PFSK-1 (cell line): ENCODE measurements around the gene NCOA3.

Experiments
- FOXP2 ChIP-seq: optimal IDR thresholded peaks from 2 replicates; pipeline ENCODE3; 2011; ENCODE audit warnings: borderline replicate concordance, control low read depth, inconsistent platforms; ENCODE audit not compliant: insufficient read depth; ENCODE audit errors: extremely low read length, extremely low read depth
- POLR2AphosphoS5 ChIP-seq: IDR thresholded peaks from 2 replicates; pipeline ENCODE4 v1.6.1; 2012; ENCODE audit warnings: low read depth, mild to moderate bottlenecking, control low read depth, low read length, moderate library complexity
- REST ChIP-seq, 2 experiments: IDR thresholded peaks; 2 replicates each; pipeline versions ENCODE4 v1.6.1 to v1.8.0; 2011 to 2012; ENCODE audit warnings: low read depth in 2 of 2, low read length in 2 of 2, control low read depth in 1 of 2, inconsistent platforms in 1 of 2, mild to moderate bottlenecking in 1 of 2, moderate library complexity in 1 of 2; ENCODE audit not compliant: insufficient read depth in 1 of 2
- SIN3A ChIP-seq: IDR thresholded peaks from 2 replicates; pipeline ENCODE4 v1.6.1; 2012; ENCODE audit warnings: mild to moderate bottlenecking, low read length, moderate library complexity, borderline replicate concordance; ENCODE audit not compliant: insufficient read depth
- TAF1 ChIP-seq: IDR thresholded peaks from 2 replicates; pipeline ENCODE4 v1.6.1; 2012; ENCODE audit warnings: low read length, control low read depth, borderline replicate concordance; ENCODE audit not compliant: insufficient read depth

NCOA3 gene

GRCh38 chr20:47588158-47588557 is 86.5 kb downstream of the NCOA3 start:
- no peak for TF ChIP-seq REST (IDR thresholded peaks at IDR 0.05; ENCODE audit: insufficient read depth in 1 of 2, low read depth in 2 of 2, low read length in 2 of 2)
- TF ChIP-seq POLR2AphosphoS5, result no peak

- TF ChIP-seq TAF1 (no peak), REST (IDR thresholded peaks at IDR 0.05; ENCODE audit: insufficient read depth in 1 of 2, low read depth in 2 of 2, low read length in 2 of 2) (no peak), FOXP2 (no peak), SIN3A (no peak), POLR2AphosphoS5 (no peak)
Measured at GRCh38 chr20:47591231-47591630, 89.5 kb downstream of the NCOA3 start.

GRCh38 chr20:47594157-47594556 is 92.5 kb downstream of the NCOA3 start:
- TF ChIP-seq TAF1, result no peak
- TF ChIP-seq SIN3A, result no peak
- TF ChIP-seq FOXP2, result no peak
- no peak for TF ChIP-seq REST (IDR thresholded peaks at IDR 0.05; ENCODE audit: insufficient read depth in 1 of 2, low read depth in 2 of 2, low read length in 2 of 2)
- no peak for TF ChIP-seq POLR2AphosphoS5

GRCh38 chr20:47596003-47596571 is 94.4 kb downstream of the NCOA3 start:
- TF ChIP-seq POLR2AphosphoS5, result no peak
- TF ChIP-seq FOXP2, result no peak
- no peak for TF ChIP-seq SIN3A
- no peak for TF ChIP-seq TAF1
- no peak for TF ChIP-seq REST (IDR thresholded peaks at IDR 0.05; ENCODE audit: insufficient read depth in 1 of 2, low read depth in 2 of 2, low read length in 2 of 2)

GRCh38 chr20:47597090-47597489 is 95.4 kb downstream of the NCOA3 start:
- TF ChIP-seq FOXP2, result no peak
- no peak for TF ChIP-seq REST (IDR thresholded peaks at IDR 0.05; ENCODE audit: insufficient read depth in 1 of 2, low read depth in 2 of 2, low read length in 2 of 2)
- TF ChIP-seq SIN3A, result no peak
